GM12864 (cell line): ENCODE measurements around the gene ST6GALNAC3.

Source experiments
- DNase-seq: peaks from one replicate; pipeline ENCODE4 v3.0.0-alpha.2; 2011; ENCODE audit warnings: low read depth
- H3K4me3 ChIP-seq: 2 replicates; pipeline ENCODE4 v1.5.1; 2011; ENCODE audit warnings: mild to moderate bottlenecking, low read depth, low read length, control low read depth
- TF ChIP-seq, protein P1 (sequence below): IDR thresholded peaks from 2 replicates; pipeline ENCODE4 v1.5.1; 2011; ENCODE audit warnings: low read depth, mild to moderate bottlenecking, moderate library complexity, low read length, control low read depth, inconsistent platforms; ENCODE audit errors: missing control alignments

The ST6GALNAC3 gene

DNA sequence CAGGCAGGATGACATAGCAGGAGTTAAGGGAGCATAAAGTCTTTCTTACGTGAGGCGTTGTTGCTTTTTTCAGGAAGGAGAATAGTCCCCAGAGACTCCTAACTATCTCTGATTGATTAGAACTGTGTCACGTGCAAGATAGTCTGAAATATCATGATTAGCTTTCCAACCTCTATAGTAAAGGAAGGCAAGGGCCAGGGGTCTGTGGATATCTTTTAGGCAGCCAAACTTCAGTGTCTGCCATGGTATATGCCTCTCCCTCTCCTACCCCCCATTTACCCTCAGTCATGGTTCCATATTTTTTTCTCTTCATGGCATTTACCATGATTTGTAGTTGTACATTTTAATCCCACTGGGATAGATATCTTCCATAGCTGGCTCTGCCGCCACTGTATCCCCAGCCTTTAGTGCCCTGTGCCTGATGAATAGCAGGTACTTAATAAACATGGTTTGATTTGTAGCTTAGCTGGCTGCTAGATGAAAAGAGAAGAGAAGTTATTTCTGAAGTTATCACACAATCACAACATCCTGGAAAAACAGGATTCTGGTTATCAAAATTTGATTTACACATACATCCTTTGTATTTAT, 474.1 kb downstream of the ST6GALNAC3 start:
- DNase-seq: no peak
- TF ChIP-seq, protein P1, sequence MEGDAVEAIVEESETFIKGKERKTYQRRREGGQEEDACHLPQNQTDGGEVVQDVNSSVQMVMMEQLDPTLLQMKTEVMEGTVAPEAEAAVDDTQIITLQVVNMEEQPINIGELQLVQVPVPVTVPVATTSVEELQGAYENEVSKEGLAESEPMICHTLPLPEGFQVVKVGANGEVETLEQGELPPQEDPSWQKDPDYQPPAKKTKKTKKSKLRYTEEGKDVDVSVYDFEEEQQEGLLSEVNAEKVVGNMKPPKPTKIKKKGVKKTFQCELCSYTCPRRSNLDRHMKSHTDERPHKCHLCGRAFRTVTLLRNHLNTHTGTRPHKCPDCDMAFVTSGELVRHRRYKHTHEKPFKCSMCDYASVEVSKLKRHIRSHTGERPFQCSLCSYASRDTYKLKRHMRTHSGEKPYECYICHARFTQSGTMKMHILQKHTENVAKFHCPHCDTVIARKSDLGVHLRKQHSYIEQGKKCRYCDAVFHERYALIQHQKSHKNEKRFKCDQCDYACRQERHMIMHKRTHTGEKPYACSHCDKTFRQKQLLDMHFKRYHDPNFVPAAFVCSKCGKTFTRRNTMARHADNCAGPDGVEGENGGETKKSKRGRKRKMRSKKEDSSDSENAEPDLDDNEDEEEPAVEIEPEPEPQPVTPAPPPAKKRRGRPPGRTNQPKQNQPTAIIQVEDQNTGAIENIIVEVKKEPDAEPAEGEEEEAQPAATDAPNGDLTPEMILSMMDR: no peak
- H3K4me3 ChIP-seq: no peak overlapping the region

DNA sequence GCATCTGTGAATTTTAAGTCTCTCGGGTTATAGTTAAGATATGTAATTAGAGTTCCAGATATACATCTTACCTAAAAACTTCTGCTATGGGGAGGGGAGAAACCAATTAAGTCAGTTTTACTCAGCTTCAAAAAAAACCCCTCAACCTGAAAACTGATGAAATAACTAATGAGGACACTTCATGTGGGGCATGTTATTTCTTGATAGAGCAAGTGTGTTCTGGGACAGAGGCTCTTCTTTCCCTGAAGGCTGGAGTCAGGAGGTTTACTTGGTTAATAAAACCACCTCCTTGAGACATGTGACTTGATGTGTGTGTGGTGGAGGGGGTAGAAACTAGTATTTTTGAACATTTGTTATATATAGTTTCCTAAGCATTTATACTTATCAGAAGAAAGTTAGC, 479.7 kb downstream of the ST6GALNAC3 start:
- no peak overlapping the region for H3K4me3 ChIP-seq
- DNase-seq: no peak
- TF ChIP-seq, protein P1: no peak

DNA sequence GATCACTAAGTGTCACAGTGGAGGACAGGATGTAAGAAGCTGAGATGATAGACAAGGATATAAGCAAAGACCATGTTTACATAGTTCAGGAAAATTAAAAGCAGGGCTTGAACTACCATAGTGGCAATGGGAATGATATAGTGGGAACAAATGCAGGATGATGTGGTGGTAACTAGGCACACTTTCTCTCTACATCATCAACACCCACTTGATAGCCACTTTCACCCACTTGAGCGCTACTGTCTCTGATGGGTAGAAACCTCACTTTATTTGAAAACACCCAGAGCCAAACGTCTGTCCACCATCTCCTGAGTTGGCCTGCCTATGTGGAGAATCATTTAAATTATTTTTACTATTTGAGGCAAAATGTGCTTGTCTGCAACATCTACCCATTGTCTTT, 487.7 kb downstream of the ST6GALNAC3 start:
- no peak for DNase-seq
- H3K4me3 ChIP-seq: no peak overlapping the region
- TF ChIP-seq, protein P1: no peak

DNA sequence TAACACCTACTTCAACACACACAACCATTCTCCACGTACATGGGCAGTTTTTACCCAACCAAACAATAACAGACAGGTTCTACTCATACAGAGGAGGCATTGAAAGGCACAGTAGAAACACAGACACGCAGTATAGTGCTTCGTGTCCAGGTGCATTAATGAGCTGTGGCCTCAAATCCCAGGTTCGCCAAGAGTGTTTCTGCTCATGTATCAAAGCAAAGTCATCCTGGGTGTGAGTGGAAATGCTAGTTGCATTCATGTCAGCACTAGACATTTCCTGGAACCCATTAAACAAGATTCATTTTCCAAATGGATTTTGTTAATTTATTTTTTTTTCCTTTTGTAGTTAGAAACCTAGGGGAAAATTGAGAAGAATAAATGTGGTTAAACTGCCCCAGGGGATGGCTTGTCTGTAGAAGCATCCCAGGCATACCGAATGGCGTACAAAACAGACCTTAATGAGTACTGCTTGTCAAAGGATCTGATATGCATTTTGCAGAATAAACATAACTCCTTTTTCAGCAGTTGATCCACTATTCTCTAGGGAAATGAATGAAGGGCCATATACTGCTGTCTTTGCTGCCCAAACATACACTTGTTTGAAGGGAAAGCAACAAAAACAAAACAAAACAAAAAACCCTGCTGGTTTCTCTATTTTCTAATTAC, 494.2 kb downstream of the ST6GALNAC3 start:
- DNase-seq: no peak
- TF ChIP-seq, protein P1: no peak

DNA sequence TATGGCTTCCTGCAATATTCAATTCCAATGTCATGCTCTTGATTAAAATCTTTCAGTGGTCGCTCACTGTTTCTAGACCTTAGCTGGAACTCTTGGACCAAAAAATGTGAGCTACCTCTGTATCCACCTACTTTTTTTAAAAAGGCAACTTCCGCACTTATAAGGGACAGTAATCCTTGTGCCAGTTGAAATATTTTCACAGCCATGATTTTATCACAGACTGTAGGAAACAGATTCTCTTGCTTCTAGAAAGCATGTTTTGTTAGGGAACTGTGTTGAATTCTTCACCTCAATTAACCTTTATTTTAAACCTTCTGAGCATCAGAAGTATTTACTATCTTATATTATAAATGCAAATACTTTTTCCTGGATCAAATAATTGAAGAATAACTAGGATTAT, 496.7 kb downstream of the ST6GALNAC3 start:
- TF ChIP-seq, protein P1: no peak
- DNase-seq: no peak
- no peak overlapping the region for H3K4me3 ChIP-seq

More for the DNA sequence above, 494.2 kb downstream of the ST6GALNAC3 start:
- no peak overlapping the region for H3K4me3 ChIP-seq

DNA sequence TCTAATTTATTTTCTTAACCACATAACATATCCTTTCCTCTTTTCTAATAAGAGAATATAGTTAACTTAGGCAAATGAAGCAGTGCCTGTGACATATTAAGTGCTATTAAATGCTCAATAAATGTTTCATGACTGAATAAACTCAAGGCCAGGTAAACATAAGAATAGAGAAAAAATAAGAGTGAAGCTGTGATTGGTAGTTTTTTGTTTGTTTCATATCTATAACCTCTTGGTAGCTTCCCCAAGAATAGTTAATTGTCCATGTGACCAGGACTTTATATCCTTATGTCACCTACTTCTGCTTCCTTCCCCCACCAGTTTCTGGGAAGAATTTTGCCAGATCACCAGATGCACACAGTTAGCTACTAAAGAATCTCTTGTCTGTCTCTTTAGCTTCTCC, 497.7 kb downstream of the ST6GALNAC3 start:
- TF ChIP-seq, protein P1: no peak
- DNase-seq: no peak
- H3K4me3 ChIP-seq: no peak overlapping the region
